ENCODE measurements around the gene TMEM53.

The TMEM53 gene

GRCh38 chr1:44625348-44625747 is 48.9 kb downstream of the TMEM53 start:
- H3K23ac ChIP-seq (ENCODE audit: low read depth, low read length, poor library complexity) = no peak overlapping the region
- no peak overlapping the region for H3K18ac ChIP-seq (ENCODE audit: low read length)
- WGBS, 2 donors (ENCODE audit: extremely low coverage in 2 of 2, insufficient read length in 2 of 2, insufficient replicate concordance in 1 of 2) = no CpG with 5 or more reads among the region's 7 CpGs
- no peak overlapping the region for H3K14ac ChIP-seq (ENCODE audit: low read length)
- H3K4ac ChIP-seq (ENCODE audit: low read length) = no peak overlapping the region
- no peak overlapping the region for H3K27ac ChIP-seq (replicated peaks; ENCODE audit: low read length)
- H3K79me1 ChIP-seq (ENCODE audit: low read depth, low read length) = no peaks in the 10 kb centered on the region
- no peak overlapping the region for H2AFZ ChIP-seq (ENCODE audit: low read length)
- H3K4me1 ChIP-seq (ENCODE audit: control insufficient read depth in 2 of 2, insufficient read depth in 1 of 2, low read depth in 1 of 2, low read length in 2 of 2) = peaks cover 0 to 5% of the 10 kb centered on the region in 2 donors
- H3K4me2 ChIP-seq (ENCODE audit: insufficient read depth, low read length, poor library complexity, severe bottlenecking) = no peak overlapping the region
- no peaks in the 10 kb centered on the region for H3K9me3 ChIP-seq (replicated peaks in 1 of 2; ENCODE audit: control insufficient read depth in 2 of 2, insufficient read depth in 1 of 2, low read depth in 1 of 2, low read length in 2 of 2)
- no peak overlapping the region for H2BK5ac ChIP-seq (ENCODE audit: low read length)
- no peaks in the 10 kb centered on the region for H3K27me3 ChIP-seq (ENCODE audit: control insufficient read depth in 3 of 3, insufficient read depth in 3 of 3, low read depth in 1 of 3, low read length in 3 of 3)
- H4K8ac ChIP-seq (ENCODE audit: low read depth, low read length) = no peak overlapping the region
- no peak overlapping the region for H2AK5ac ChIP-seq (ENCODE audit: low read depth, low read length)
- no peak overlapping the region for H3K4me3 ChIP-seq (ENCODE audit: low read length in 2 of 2)
- no peak overlapping the region for H2BK12ac ChIP-seq (ENCODE audit: low read length)
- peaks cover 0 to 65% of the 10 kb centered on the region in 2 donors for H3K36me3 ChIP-seq (replicated peaks in 1 of 2; ENCODE audit: control insufficient read depth in 2 of 2, insufficient read depth in 2 of 2, low read length in 2 of 2)
- H3K9ac ChIP-seq (ENCODE audit: low read depth, low read length, poor library complexity) = no peak overlapping the region
- no peak overlapping the region for H4K91ac ChIP-seq (ENCODE audit: low read depth, low read length, poor library complexity)
- no peak for DNase-seq (ENCODE audit: low spot score)
- H2BK15ac ChIP-seq (ENCODE audit: low read length) = no peak overlapping the region
- no peak overlapping the region for H2BK120ac ChIP-seq (ENCODE audit: low read depth, low read length)

GRCh38 chr1:44624268-44624901 is 49.9 kb downstream of the TMEM53 start:
- Histone ChIP-seq H3K27ac (replicated peaks; ENCODE audit: low read length) (no peak overlapping the region), H2BK120ac (ENCODE audit: low read depth, low read length) (no peak overlapping the region), H2AK5ac (ENCODE audit: low read depth, low read length) (no peak overlapping the region), H3K4me1 (ENCODE audit: control insufficient read depth in 2 of 2, insufficient read depth in 1 of 2, low read depth in 1 of 2, low read length in 2 of 2) (peaks cover 0 to 5% of the 10 kb centered on the region in 2 donors), H3K4me3 (ENCODE audit: low read length in 2 of 2) (no peak overlapping the region), H3K79me1 (ENCODE audit: low read depth, low read length) (no peaks in the 10 kb centered on the region), H2AFZ (ENCODE audit: low read length) (no peak overlapping the region), H3K36me3 (replicated peaks in 1 of 2; ENCODE audit: control insufficient read depth in 2 of 2, insufficient read depth in 2 of 2, low read length in 2 of 2) (peaks cover 0 to 57% of the 10 kb centered on the region in 2 donors), H2BK12ac (ENCODE audit: low read length) (no peak overlapping the region), H3K27me3 (ENCODE audit: control insufficient read depth in 3 of 3, insufficient read depth in 3 of 3, low read depth in 1 of 3, low read length in 3 of 3) (peaks cover 0 to 2% (median 0%) of the 10 kb centered on the region in 3 experiments), H2BK15ac (ENCODE audit: low read length) (no peak overlapping the region), H3K23ac (ENCODE audit: low read depth, low read length, poor library complexity) (peak overlapping the region; percentile 20), H3K18ac (ENCODE audit: low read length) (no peak overlapping the region), H3K4ac (ENCODE audit: low read length) (no peak overlapping the region), H2BK5ac (ENCODE audit: low read length) (no peak overlapping the region), H3K9me3 (replicated peaks in 1 of 2; ENCODE audit: control insufficient read depth in 2 of 2, insufficient read depth in 1 of 2, low read depth in 1 of 2, low read length in 2 of 2) (no peaks in the 10 kb centered on the region), H3K14ac (ENCODE audit: low read length) (no peak overlapping the region), H4K91ac (ENCODE audit: low read depth, low read length, poor library complexity) (no peak overlapping the region), H3K9ac (ENCODE audit: low read depth, low read length, poor library complexity) (peak overlapping the region; percentile 22), H3K4me2 (ENCODE audit: insufficient read depth, low read length, poor library complexity, severe bottlenecking) (no peak overlapping the region), H4K8ac (ENCODE audit: low read depth, low read length) (no peak overlapping the region)
- no peak for DNase-seq (ENCODE audit: low spot score)
- WGBS, 2 donors (ENCODE audit: extremely low coverage in 2 of 2, insufficient read length in 2 of 2, insufficient replicate concordance in 1 of 2) = no CpG with 5 or more reads among the region's 12 CpGs

- H2AFZ ChIP-seq (ENCODE audit: low read length) = no peak overlapping the region
- no peak overlapping the region for H3K4ac ChIP-seq (ENCODE audit: low read length)
- no CpG with 5 or more reads among the region's 15 CpGs for WGBS, 2 donors (ENCODE audit: extremely low coverage in 2 of 2, insufficient read length in 2 of 2, insufficient replicate concordance in 1 of 2)
- H3K36me3 ChIP-seq (replicated peaks in 1 of 2; ENCODE audit: control insufficient read depth in 2 of 2, insufficient read depth in 2 of 2, low read length in 2 of 2) = peaks cover 0 to 47% of the 10 kb centered on the region in 2 donors
- no peak overlapping the region for H2BK120ac ChIP-seq (ENCODE audit: low read depth, low read length)
- no peak overlapping the region for H2BK15ac ChIP-seq (ENCODE audit: low read length)
- H4K8ac ChIP-seq (ENCODE audit: low read depth, low read length) = no peak overlapping the region
- H2BK12ac ChIP-seq (ENCODE audit: low read length) = no peak overlapping the region
- no peak overlapping the region for H2BK5ac ChIP-seq (ENCODE audit: low read length)
- no peak overlapping the region for H3K27ac ChIP-seq (replicated peaks; ENCODE audit: low read length)
- no peak overlapping the region for H3K23ac ChIP-seq (ENCODE audit: low read depth, low read length, poor library complexity)
- H2AK5ac ChIP-seq (ENCODE audit: low read depth, low read length) = no peak overlapping the region
- peaks cover 3 to 5% of the 10 kb centered on the region in 2 donors for H3K4me1 ChIP-seq (ENCODE audit: control insufficient read depth in 2 of 2, insufficient read depth in 1 of 2, low read depth in 1 of 2, low read length in 2 of 2)
- peaks cover 0 to 23% (median 2%) of the 10 kb centered on the region in 3 experiments for H3K27me3 ChIP-seq (ENCODE audit: control insufficient read depth in 3 of 3, insufficient read depth in 3 of 3, low read depth in 1 of 3, low read length in 3 of 3)
- H3K9ac ChIP-seq (ENCODE audit: low read depth, low read length, poor library complexity) = no peak overlapping the region
- H3K4me3 ChIP-seq (ENCODE audit: low read length in 2 of 2) = peak overlapping the region in 1 of 2 donors; percentile 38
- no peak for DNase-seq (ENCODE audit: low spot score)
- peak overlapping the region; percentile 15 for H4K91ac ChIP-seq (ENCODE audit: low read depth, low read length, poor library complexity)
- H3K79me1 ChIP-seq (ENCODE audit: low read depth, low read length) = no peaks in the 10 kb centered on the region
- no peaks in the 10 kb centered on the region for H3K9me3 ChIP-seq (replicated peaks in 1 of 2; ENCODE audit: control insufficient read depth in 2 of 2, insufficient read depth in 1 of 2, low read depth in 1 of 2, low read length in 2 of 2)
- H3K18ac ChIP-seq (ENCODE audit: low read length) = no peak overlapping the region
- H3K14ac ChIP-seq (ENCODE audit: low read length) = peak overlapping the region; percentile 65
- no peak overlapping the region for H3K4me2 ChIP-seq (ENCODE audit: insufficient read depth, low read length, poor library complexity, severe bottlenecking)
Observed at GRCh38 chr1:44621841-44622286, 52.4 kb downstream of the TMEM53 start.

- Histone ChIP-seq H3K79me1 (ENCODE audit: low read depth, low read length) (no peaks in the 10 kb centered on the region), H3K27me3 (ENCODE audit: control insufficient read depth in 3 of 3, insufficient read depth in 3 of 3, low read depth in 1 of 3, low read length in 3 of 3) (peaks cover 0 to 35% (median 2%) of the 10 kb centered on the region in 3 experiments), H4K91ac (ENCODE audit: low read depth, low read length, poor library complexity) (no peak overlapping the region), H3K4me1 (ENCODE audit: control insufficient read depth in 2 of 2, insufficient read depth in 1 of 2, low read depth in 1 of 2, low read length in 2 of 2) (peaks cover 5% of the 10 kb centered on the region in 2 donors), H3K14ac (ENCODE audit: low read length) (no peak overlapping the region), H3K4me2 (ENCODE audit: insufficient read depth, low read length, poor library complexity, severe bottlenecking) (no peak overlapping the region), H2BK15ac (ENCODE audit: low read length) (no peak overlapping the region), H4K8ac (ENCODE audit: low read depth, low read length) (no peak overlapping the region), H3K9ac (ENCODE audit: low read depth, low read length, poor library complexity) (no peak overlapping the region), H2BK5ac (ENCODE audit: low read length) (no peak overlapping the region), H2AFZ (ENCODE audit: low read length) (no peak overlapping the region), H3K27ac (replicated peaks; ENCODE audit: low read length) (no peak overlapping the region), H2BK12ac (ENCODE audit: low read length) (no peak overlapping the region), H3K36me3 (replicated peaks in 1 of 2; ENCODE audit: control insufficient read depth in 2 of 2, insufficient read depth in 2 of 2, low read length in 2 of 2) (peaks cover 0 to 51% of the 10 kb centered on the region in 2 donors), H3K4me3 (ENCODE audit: low read length in 2 of 2) (no peak overlapping the region), H3K18ac (ENCODE audit: low read length) (no peak overlapping the region), H3K4ac (ENCODE audit: low read length) (no peak overlapping the region), H3K9me3 (replicated peaks in 1 of 2; ENCODE audit: control insufficient read depth in 2 of 2, insufficient read depth in 1 of 2, low read depth in 1 of 2, low read length in 2 of 2) (no peaks in the 10 kb centered on the region), H2BK120ac (ENCODE audit: low read depth, low read length) (no peak overlapping the region), H3K23ac (ENCODE audit: low read depth, low read length, poor library complexity) (no peak overlapping the region), H2AK5ac (ENCODE audit: low read depth, low read length) (no peak overlapping the region)
- no peak for DNase-seq (ENCODE audit: low spot score)
- WGBS, 2 donors (ENCODE audit: extremely low coverage in 2 of 2, insufficient read length in 2 of 2, insufficient replicate concordance in 1 of 2) = no CpG with 5 or more reads among the region's 3 CpGs
Observed at GRCh38 chr1:44620072-44620471, 54.2 kb downstream of the TMEM53 start.

Measured in neuronal stem cell (in vitro differentiated cells).